ENCODE data around the gene GABRA6. TPM values are rescaled to one million over a fixed set of nuclear protein-coding genes. Genes with fewer than 3 reads are reported as not detected.

The GABRA6 gene
- total and polyA plus RNA-seq, 9 donors, result not detected

DNA sequence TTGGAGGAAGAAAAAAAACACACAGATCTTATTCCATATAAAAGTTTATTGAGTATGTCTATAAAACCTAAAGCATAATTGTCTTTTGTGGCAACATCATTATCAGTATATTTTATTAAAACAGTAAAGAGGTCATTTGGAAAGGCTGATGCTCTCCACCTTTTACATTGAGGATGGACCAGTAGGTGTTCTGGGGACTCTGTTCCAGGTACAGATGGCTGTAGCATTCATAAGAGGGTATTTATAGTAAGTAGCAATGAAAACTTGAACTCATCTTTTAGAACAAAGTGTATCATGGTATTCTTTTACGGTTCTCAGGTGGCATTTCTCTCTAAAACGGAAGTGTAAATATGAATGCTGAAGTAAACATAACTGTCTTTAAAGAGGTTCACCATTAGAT lies 1.8 kb downstream of the GABRA6 start:
- H3K9me3 ChIP-seq, result no peaks in the 10 kb centered on the region
- intact Hi-C loops (cut with DNase I), result no loop called here
- DNase-seq, result no peak
- no peaks in the 10 kb centered on the region for H3K4me1 ChIP-seq (ENCODE audit: insufficient read depth)
- no peak overlapping the region for H3K4me3 ChIP-seq
- H3K27ac ChIP-seq, result no peak overlapping the region
- WGBS, 3 donors, result 73 to 85% (median 82%) methylated on average over 2 of the region's 2 CpGs
- H3K36me3 ChIP-seq, result no peaks in the 10 kb centered on the region
- H3K27me3 ChIP-seq, result no peaks in the 10 kb centered on the region
- TF ChIP-seq POLR2A (IDR thresholded peaks at IDR 0.05) (no peak), EP300 (IDR thresholded peaks at IDR 0.05) (no peak)
- TF ChIP-seq, protein P1, sequence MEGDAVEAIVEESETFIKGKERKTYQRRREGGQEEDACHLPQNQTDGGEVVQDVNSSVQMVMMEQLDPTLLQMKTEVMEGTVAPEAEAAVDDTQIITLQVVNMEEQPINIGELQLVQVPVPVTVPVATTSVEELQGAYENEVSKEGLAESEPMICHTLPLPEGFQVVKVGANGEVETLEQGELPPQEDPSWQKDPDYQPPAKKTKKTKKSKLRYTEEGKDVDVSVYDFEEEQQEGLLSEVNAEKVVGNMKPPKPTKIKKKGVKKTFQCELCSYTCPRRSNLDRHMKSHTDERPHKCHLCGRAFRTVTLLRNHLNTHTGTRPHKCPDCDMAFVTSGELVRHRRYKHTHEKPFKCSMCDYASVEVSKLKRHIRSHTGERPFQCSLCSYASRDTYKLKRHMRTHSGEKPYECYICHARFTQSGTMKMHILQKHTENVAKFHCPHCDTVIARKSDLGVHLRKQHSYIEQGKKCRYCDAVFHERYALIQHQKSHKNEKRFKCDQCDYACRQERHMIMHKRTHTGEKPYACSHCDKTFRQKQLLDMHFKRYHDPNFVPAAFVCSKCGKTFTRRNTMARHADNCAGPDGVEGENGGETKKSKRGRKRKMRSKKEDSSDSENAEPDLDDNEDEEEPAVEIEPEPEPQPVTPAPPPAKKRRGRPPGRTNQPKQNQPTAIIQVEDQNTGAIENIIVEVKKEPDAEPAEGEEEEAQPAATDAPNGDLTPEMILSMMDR (IDR thresholded peaks at IDR 0.05), result no peak

DNA sequence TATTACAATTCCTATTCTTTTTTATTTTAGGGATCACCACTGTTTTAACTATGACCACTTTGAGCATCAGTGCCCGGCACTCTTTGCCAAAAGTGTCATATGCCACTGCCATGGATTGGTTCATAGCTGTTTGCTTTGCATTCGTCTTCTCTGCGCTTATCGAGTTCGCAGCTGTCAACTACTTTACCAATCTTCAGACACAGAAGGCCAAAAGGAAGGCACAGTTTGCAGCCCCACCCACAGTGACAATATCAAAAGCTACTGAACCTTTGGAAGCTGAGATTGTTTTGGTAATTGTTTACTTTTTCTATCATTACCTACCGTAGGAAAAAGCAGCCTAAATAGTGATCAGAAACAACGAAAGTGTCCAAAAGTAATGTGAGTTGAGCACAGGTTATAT lies 6.4 kb downstream of the GABRA6 start:
- intact Hi-C loops (cut with DNase I), result no loop called here
- TF ChIP-seq, protein P1 (IDR thresholded peaks at IDR 0.05), result no peak
- TF ChIP-seq EP300 (IDR thresholded peaks at IDR 0.05), result no peak
- TF ChIP-seq POLR2A (IDR thresholded peaks at IDR 0.05), result no peak
- no peak overlapping the region for H3K4me3 ChIP-seq
- H3K4me1 ChIP-seq (ENCODE audit: insufficient read depth), result no peaks in the 10 kb centered on the region
- H3K27ac ChIP-seq, result no peak overlapping the region
- WGBS, 3 donors, result 67 to 74% (median 71%) methylated on average over 7 of the region's 7 CpGs
- no peaks in the 10 kb centered on the region for H3K36me3 ChIP-seq
- no peaks in the 10 kb centered on the region for H3K27me3 ChIP-seq
- no peak for DNase-seq
- H3K9me3 ChIP-seq, result no peaks in the 10 kb centered on the region

DNA sequence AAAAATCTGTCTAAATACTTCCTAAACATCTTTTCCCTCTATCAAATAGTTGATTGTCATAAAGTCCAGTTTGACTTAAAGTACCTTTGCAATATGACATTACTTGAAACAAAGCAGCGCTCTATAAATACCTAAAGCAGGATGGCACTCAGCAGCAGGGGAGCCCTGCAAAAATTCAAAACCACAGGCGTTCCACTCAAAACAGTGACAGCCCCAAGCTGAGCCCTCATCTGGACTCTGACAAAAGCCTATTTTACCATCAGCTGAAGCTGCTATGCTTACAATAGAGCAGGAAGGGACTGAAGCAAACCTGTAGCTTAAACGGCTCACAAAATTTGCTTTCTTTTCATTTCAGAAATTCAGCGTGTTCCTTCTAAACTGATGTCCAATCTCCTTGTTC lies 11.5 kb downstream of the GABRA6 start:
- H3K4me1 ChIP-seq (ENCODE audit: insufficient read depth), result no peaks in the 10 kb centered on the region
- WGBS, 3 donors, result 70 to 83% (median 76%) methylated on average over 4 of the region's 4 CpGs
- no peak overlapping the region for H3K27ac ChIP-seq
- no peaks in the 10 kb centered on the region for H3K9me3 ChIP-seq
- no peaks in the 10 kb centered on the region for H3K36me3 ChIP-seq
- no peak overlapping the region for H3K4me3 ChIP-seq
- intact Hi-C loops (cut with DNase I), result no loop called here
- DNase-seq, result no peak
- no peaks in the 10 kb centered on the region for H3K27me3 ChIP-seq
- TF ChIP-seq, protein P1 (IDR thresholded peaks at IDR 0.05), result no peak
- no peak for TF ChIP-seq POLR2A (IDR thresholded peaks at IDR 0.05)
- TF ChIP-seq EP300 (IDR thresholded peaks at IDR 0.05), result no peak

DNA sequence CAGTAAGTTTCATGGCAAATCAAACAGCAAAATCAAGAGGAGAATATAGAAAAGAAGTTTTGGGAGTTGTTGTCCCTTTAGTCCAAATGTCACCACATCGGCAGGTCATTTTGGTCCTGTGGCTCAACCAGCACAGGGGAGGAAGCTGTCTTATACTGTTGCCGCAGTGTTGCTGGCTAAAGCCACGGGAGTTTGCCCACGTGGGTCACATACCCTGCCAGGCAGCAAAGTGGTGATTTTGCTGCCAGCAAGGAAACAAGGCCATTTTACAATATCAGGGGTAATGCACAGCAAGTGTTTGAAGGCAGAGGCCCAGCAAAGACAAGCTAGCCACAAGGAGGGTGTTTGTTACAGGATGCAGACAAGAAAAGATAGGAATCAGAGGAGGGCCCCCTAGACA lies 14.5 kb downstream of the GABRA6 start:
- no peaks in the 10 kb centered on the region for H3K9me3 ChIP-seq
- no peak for TF ChIP-seq POLR2A (IDR thresholded peaks at IDR 0.05)
- TF ChIP-seq, protein P1 (IDR thresholded peaks at IDR 0.05), result no peak
- TF ChIP-seq EP300 (IDR thresholded peaks at IDR 0.05), result no peak
- no peak overlapping the region for H3K27ac ChIP-seq
- no peak for DNase-seq
- no peaks in the 10 kb centered on the region for H3K4me1 ChIP-seq (ENCODE audit: insufficient read depth)
- H3K4me3 ChIP-seq, result no peak overlapping the region
- intact Hi-C loops (cut with DNase I), result no loop called here
- WGBS, 3 donors, result 64 to 73% (median 73%) methylated on average over 4 of the region's 4 CpGs
- H3K27me3 ChIP-seq, result no peaks in the 10 kb centered on the region
- H3K36me3 ChIP-seq, result no peaks in the 10 kb centered on the region

DNA sequence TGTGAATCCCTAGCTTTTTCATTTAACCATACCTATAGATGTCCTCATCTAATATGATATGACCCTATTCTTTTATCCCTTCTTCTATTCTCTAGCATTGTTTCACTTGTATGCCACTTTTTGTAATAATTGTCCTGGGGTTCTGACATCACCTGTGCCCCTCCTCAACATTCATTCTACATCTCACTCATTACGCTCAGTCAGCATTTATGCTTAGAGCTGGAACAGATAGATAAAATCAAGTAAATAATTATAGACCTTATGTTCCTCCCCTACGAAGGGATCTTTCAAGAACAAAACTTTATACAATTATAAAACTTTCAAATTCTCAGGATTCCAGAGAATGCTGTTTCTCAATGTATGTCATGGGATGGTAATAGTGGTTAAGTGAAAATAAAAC lies 18.0 kb downstream of the GABRA6 start:
- Histone ChIP-seq H3K4me1 (ENCODE audit: insufficient read depth) (no peaks in the 10 kb centered on the region), H3K9me3 (no peaks in the 10 kb centered on the region), H3K4me3 (no peak overlapping the region), H3K27me3 (no peaks in the 10 kb centered on the region), H3K36me3 (no peaks in the 10 kb centered on the region), H3K27ac (no peak overlapping the region)
- no peak for TF ChIP-seq EP300 (IDR thresholded peaks at IDR 0.05)
- TF ChIP-seq, protein P1 (IDR thresholded peaks at IDR 0.05), result no peak
- TF ChIP-seq POLR2A (IDR thresholded peaks at IDR 0.05), result no peak
- WGBS, 3 donors, result 68 to 77% (median 76%) methylated on average over 2 of the region's 2 CpGs
- intact Hi-C loops (cut with DNase I), result no loop called here
- no peak for DNase-seq
